Subcutaneous adipose tissue (tissue), 4 donors: ENCODE results near the gene TPX2. TPM values are rescaled to one million over a fixed set of nuclear protein-coding genes. Genes with fewer than 3 reads are reported as not detected.

Experiments used
- CTCF ChIP-seq: fragments of 450-650 bp; IDR thresholded peaks from one replicate; pipeline ENCODE4 v1.5.1; 2016; ENCODE audit warnings: low read depth, mild to moderate bottlenecking, control low read depth, antibody characterized with exemption, moderate library complexity
- total RNA-seq, 4 donors: library from RNA; depleted of rRNA; stranded (reverse); fragments of >200 nt; gene quantifications; one replicate each; pipeline ENCODE4 v1.1.0, GENCODE V29; 2016

TPX2 gene
- total RNA-seq, 4 donors from 2014 or later = 0.49 to 4.9 (median 2.9) TPM

GRCh38 chr20:31831211-31831610, 92.1 kb downstream of the TPX2 start:
- TF ChIP-seq CTCF = no peak

- no peak for TF ChIP-seq CTCF
Observed at GRCh38 chr20:31831771-31832306, 92.7 kb downstream of the TPX2 start.

- TF ChIP-seq CTCF = no peak
Observed at GRCh38 chr20:31833130-31833930, 94.2 kb downstream of the TPX2 start.

- TF ChIP-seq CTCF = no peak
Observed at GRCh38 chr20:31833931-31834521, 94.9 kb downstream of the TPX2 start.

GRCh38 chr20:31835554-31835953, 96.5 kb downstream of the TPX2 start:
- TF ChIP-seq CTCF = no peak

- no peak for TF ChIP-seq CTCF
Observed at GRCh38 chr20:31835977-31836852, 97.1 kb downstream of the TPX2 start.
